ENCODE results near the gene VPS39. TPM values are rescaled to one million over a fixed set of nuclear protein-coding genes. Genes with fewer than 3 reads are reported as not detected.

The VPS39 gene
- total and polyA plus RNA-seq, 9 of the 15 experiments (the other 6 are each of a cell fraction or from before 2014, with no cell fraction given), result 3.2 to 37.3 (median 21.8) TPM

GRCh38 chr15:42133886-42134502, 74.1 kb downstream of the VPS39 start (continued):
- TF ChIP-seq REST (IDR thresholded peaks at IDR 0.05; ENCODE audit: borderline replicate concordance) (peak; percentile 70), REST (CRISPR knock-in tag; IDR thresholded peaks at IDR 0.05; ENCODE audit: low read depth) (no peak), ARHGAP35 (IDR thresholded peaks at IDR 0.05; ENCODE audit: partially characterized antibody) (no peak), ZKSCAN1 (IDR thresholded peaks at IDR 0.05; ENCODE audit: low read depth, low read length) (no peak), NR2F6 (CRISPR knock-in tag; IDR thresholded peaks at IDR 0.05) (no peak), RB1 (IDR thresholded peaks at IDR 0.05; ENCODE audit: low read depth) (peak; percentile 58; the same call in 1 of the 2 replicates), CBX8 (IDR thresholded peaks at IDR 0.05; ENCODE audit: borderline replicate concordance, extremely low read depth, low read depth, low read length, poor library complexity, severe bottlenecking) (no peak), ZMIZ1 (IDR thresholded peaks at IDR 0.05; ENCODE audit: low read depth in 2 of 2, low read length in 2 of 2) (0 out of 4 replicates have a peak, but pooled peaks of 1 of the 2 experiments have one; percentile 7), RNF219 (CRISPR knock-in tag; IDR thresholded peaks at IDR 0.05) (no peak), PURB (CRISPR knock-in tag; IDR thresholded peaks at IDR 0.05; ENCODE audit: low read depth) (no peak), FOSL1 (tag; conservative IDR thresholded peaks at IDR 0.05) (no peak), CREM (IDR thresholded peaks at IDR 0.05; ENCODE audit: low read depth) (0 out of 2 replicates have a peak, but pooled peaks have one; percentile 48), ZNF384 (IDR thresholded peaks at IDR 0.05; ENCODE audit: low read depth, low read length) (no peak), EP300 (IDR thresholded peaks at IDR 0.05; ENCODE audit: low read length) (no peak), MCM7 (IDR thresholded peaks at IDR 0.05) (no peak)

All from K562 (cell line).